IPS-18a (cell line): Measurements from ENCODE around the gene PHACTR1.

Experiments used
- H3K27ac ChIP-seq: one replicate; pipeline ENCODE4 v1.5.1; 2013; ENCODE audit warnings: low read length
- H3K27me3 ChIP-seq: one replicate; pipeline ENCODE4 v1.6.1; 2013; ENCODE audit warnings: mild to moderate bottlenecking, low read length; ENCODE audit not compliant: control insufficient read depth, insufficient read depth
- H3K36me3 ChIP-seq: one replicate; pipeline ENCODE4 v1.6.1; 2013; ENCODE audit warnings: low read depth, low read length; ENCODE audit not compliant: control insufficient read depth
- H3K4me1 ChIP-seq: one replicate; pipeline ENCODE4 v1.6.1; 2013; ENCODE audit warnings: low read depth, low read length; ENCODE audit not compliant: control insufficient read depth
- H3K4me3 ChIP-seq: one replicate; pipeline ENCODE4 v1.5.1; 2013; ENCODE audit warnings: low read length
- H3K9ac ChIP-seq: one replicate; pipeline ENCODE4 v1.6.1; 2013; ENCODE audit warnings: mild to moderate bottlenecking, low read length, moderate library complexity
- H3K9me3 ChIP-seq: one replicate; pipeline ENCODE4 v1.6.1; 2013; ENCODE audit warnings: low read depth, low read length; ENCODE audit not compliant: control insufficient read depth

PHACTR1 gene

DNA sequence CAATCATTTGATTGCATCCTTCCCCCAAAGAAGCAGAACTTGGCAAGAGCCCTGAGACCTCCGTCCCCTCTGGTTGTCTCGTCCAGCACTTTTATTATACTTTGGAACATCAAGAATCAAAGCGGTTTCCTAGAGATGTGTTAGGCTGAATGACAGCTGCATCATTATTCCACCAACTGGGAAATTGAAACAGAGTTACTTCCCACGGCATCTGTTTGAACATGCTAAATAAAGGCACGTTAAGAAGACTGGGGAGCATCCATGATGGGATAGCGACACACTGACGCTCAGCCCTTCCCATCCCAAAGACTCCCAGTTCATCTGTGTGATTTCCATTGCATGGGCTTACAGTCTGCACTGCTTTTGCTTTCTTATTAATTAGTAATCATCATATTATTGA is 464.0 kb downstream of the PHACTR1 start:
- Histone ChIP-seq H3K4me1 (peaks cover 3% of the 10 kb centered on the region), H3K9ac (no peak overlapping the region), H3K4me3 (no peak overlapping the region), H3K27ac (no peak overlapping the region), H3K36me3 (no peaks in the 10 kb centered on the region), H3K27me3 (no peaks in the 10 kb centered on the region), H3K9me3 (no peaks in the 10 kb centered on the region)

- H3K9ac ChIP-seq: no peak overlapping the region
Measured at GRCh38 chr6:13181393-13181792, 464.8 kb downstream of the PHACTR1 start.

DNA sequence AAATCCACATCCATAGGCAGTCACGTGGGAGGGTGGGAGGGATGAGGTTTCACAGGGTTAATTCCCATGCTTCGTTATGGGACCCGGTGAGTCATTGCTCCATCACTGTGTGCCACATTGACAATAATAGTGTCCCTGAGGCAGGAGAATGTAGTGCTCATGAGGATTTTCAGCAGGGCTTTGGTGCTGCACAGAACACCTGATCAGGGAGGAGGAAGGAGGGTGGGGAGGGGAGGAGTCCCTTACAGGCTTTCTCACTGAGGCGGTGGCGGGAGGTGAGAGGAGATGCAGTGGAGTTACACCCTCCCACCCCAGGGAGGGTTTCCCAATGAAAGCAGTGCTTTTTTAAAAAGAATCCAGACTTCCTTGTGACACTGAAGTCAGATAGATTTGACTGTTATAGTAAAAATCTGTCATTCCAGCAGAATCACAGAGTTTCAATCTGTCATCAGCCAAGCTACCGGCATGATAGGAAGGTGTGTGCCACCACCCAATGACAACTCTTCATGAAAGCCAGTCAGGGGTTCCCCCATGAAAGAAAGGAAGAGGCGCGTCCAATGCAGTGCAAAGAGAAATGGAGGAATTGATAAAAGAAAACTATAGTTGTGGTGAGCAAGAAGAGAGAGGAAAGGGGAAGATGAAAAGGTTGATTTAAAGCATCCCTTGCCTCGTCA is 467.0 kb downstream of the PHACTR1 start:
- Histone ChIP-seq H3K9me3 (no peaks in the 10 kb centered on the region), H3K27me3 (no peaks in the 10 kb centered on the region), H3K36me3 (no peaks in the 10 kb centered on the region), H3K4me3 (no peak overlapping the region), H3K27ac (no peak overlapping the region), H3K4me1 (no peaks in the 10 kb centered on the region), H3K9ac (no peak overlapping the region)

More at GRCh38 chr6:13181393-13181792, 464.8 kb downstream of the PHACTR1 start:
- Histone ChIP-seq H3K4me1 (no peaks in the 10 kb centered on the region), H3K36me3 (no peaks in the 10 kb centered on the region), H3K27me3 (no peaks in the 10 kb centered on the region), H3K9me3 (no peaks in the 10 kb centered on the region), H3K27ac (no peak overlapping the region), H3K4me3 (no peak overlapping the region)

DNA sequence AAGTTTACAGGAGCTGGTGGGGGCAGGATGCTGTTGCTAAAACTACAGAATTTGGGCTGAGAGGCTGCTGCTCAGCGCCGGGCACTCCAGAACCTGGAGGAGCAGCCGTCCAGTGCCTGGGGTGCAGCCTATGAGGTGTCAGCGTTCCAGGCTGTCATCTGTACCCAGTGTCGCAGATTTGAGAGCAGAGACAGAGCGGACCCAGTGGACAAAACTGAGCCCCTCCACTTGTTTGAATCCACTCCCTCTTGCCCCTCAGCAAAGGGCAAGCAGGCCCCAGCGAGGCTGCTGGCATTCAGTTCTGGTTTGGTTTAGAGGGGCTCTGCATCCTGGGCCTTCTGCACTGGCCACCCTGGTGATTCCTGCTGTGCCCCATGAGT is 467.5 kb downstream of the PHACTR1 start:
- no peak overlapping the region for H3K27ac ChIP-seq
- H3K4me3 ChIP-seq: no peak overlapping the region
- no peaks in the 10 kb centered on the region for H3K36me3 ChIP-seq
- H3K27me3 ChIP-seq: no peaks in the 10 kb centered on the region
- H3K9me3 ChIP-seq: no peaks in the 10 kb centered on the region
- no peaks in the 10 kb centered on the region for H3K4me1 ChIP-seq
- H3K9ac ChIP-seq: no peak overlapping the region

DNA sequence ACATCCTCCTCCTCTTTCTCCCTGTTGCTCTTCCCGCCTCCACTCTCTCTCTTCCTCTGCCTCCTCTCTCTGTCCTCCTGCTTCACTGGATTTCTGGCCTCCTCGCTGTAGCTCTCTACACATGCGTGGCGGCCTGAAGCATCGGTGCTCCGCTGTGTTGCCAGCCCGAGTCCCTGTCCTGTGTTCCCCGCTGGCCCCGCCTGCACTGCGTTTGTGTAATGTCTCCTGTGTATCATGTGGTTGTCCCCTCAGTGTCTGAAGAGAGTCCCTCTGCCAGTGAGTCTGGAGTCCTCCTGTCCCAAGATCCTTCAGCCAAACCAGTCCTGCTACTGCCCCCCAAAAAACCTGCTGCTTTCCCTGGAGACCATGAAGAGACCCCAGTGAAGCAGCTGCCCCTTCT is 468.0 kb downstream of the PHACTR1 start:
- Histone ChIP-seq H3K4me1 (no peaks in the 10 kb centered on the region), H3K4me3 (no peak overlapping the region), H3K9ac (no peak overlapping the region), H3K27me3 (no peaks in the 10 kb centered on the region), H3K27ac (no peak overlapping the region), H3K36me3 (no peaks in the 10 kb centered on the region), H3K9me3 (no peaks in the 10 kb centered on the region)

DNA sequence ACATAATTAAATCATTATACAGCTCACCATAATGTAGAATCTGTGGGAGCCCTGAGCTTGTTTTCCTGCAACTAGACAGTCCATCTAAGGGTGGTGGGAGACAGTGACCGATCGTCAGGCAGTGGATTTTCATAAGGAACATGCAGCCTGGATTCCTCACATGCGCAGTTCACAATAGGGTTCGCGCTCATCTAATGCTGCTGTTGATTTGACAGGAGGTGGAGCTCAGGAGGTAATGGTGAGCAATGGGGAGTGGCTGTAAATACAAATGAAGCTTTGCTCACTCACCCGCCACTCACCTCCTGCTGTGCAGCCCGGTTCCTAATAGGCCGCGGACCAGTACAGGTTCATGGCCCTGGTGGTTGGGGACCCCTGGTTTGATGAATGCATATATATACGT is 470.3 kb downstream of the PHACTR1 start:
- Histone ChIP-seq H3K27ac (no peak overlapping the region), H3K4me3 (no peak overlapping the region), H3K27me3 (no peaks in the 10 kb centered on the region), H3K9me3 (no peaks in the 10 kb centered on the region), H3K9ac (no peak overlapping the region), H3K4me1 (peaks cover 10% of the 10 kb centered on the region), H3K36me3 (no peaks in the 10 kb centered on the region)

DNA sequence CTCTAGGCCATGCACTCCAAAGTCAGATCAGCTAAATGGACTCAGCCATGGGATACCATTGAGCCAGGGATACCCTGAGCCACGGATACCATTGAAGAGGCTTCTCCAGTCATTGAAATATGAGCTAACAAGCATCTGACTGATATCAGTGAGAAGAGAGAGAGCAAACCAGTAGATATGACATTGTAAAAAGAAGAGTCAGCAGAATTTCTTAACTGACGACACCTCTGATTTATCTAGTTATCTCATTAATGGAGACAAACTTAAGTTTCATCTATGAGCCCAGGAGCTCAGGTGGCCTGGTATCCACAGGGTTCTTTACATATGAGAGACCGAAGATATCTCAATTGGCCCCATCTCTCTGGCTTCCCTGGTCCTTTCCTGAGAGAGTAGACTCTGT is 471.1 kb downstream of the PHACTR1 start:
- no peak overlapping the region for H3K9ac ChIP-seq
- no peak overlapping the region for H3K27ac ChIP-seq
- H3K4me1 ChIP-seq: peaks cover 15% of the 10 kb centered on the region
- no peaks in the 10 kb centered on the region for H3K9me3 ChIP-seq
- no peaks in the 10 kb centered on the region for H3K27me3 ChIP-seq
- H3K4me3 ChIP-seq: no peak overlapping the region
- no peaks in the 10 kb centered on the region for H3K36me3 ChIP-seq

- Histone ChIP-seq H3K9me3 (no peaks in the 10 kb centered on the region), H3K36me3 (no peaks in the 10 kb centered on the region), H3K4me1 (peaks cover 19% of the 10 kb centered on the region), H3K27me3 (no peaks in the 10 kb centered on the region), H3K4me3 (no peak overlapping the region), H3K27ac (no peak overlapping the region), H3K9ac (no peak overlapping the region)
Measured at GRCh38 chr6:13188306-13188705, 471.7 kb downstream of the PHACTR1 start.

GRCh38 chr6:13189710-13190109 is 473.1 kb downstream of the PHACTR1 start:
- H3K9ac ChIP-seq: no peak overlapping the region
- no peaks in the 10 kb centered on the region for H3K27me3 ChIP-seq
- H3K9me3 ChIP-seq: no peaks in the 10 kb centered on the region
- no peaks in the 10 kb centered on the region for H3K36me3 ChIP-seq
- peaks cover 19% of the 10 kb centered on the region for H3K4me1 ChIP-seq
- H3K27ac ChIP-seq: no peak overlapping the region
- H3K4me3 ChIP-seq: no peak overlapping the region

GRCh38 chr6:13190376-13190775 is 473.8 kb downstream of the PHACTR1 start:
- Histone ChIP-seq H3K9ac (no peak overlapping the region), H3K4me3 (no peak overlapping the region), H3K36me3 (no peaks in the 10 kb centered on the region), H3K27ac (no peak overlapping the region), H3K9me3 (no peaks in the 10 kb centered on the region), H3K4me1 (peaks cover 19% of the 10 kb centered on the region), H3K27me3 (no peaks in the 10 kb centered on the region)

DNA sequence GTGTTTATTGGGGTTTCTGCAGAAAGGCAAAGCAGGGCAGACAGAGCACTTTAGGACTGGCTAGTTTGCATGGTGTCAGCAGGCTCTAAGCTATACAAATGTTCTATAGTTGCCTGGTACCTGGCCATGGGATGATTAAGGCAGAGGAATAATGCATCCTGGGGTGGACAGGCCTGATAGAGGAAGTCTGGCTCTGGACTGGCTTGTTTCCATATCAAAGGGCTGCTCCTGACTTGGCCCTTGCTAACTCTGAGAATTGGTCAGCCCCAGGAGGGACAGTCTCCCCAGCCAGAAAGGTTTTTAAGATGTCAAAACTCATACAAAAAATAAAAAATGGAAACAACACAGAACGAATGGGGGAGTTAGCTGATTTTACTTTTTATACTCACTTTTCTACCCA is 474.9 kb downstream of the PHACTR1 start:
- Histone ChIP-seq H3K4me3 (no peak overlapping the region), H3K36me3 (no peaks in the 10 kb centered on the region), H3K9me3 (no peaks in the 10 kb centered on the region), H3K27me3 (no peaks in the 10 kb centered on the region), H3K4me1 (peaks cover 19% of the 10 kb centered on the region), H3K27ac (no peak overlapping the region), H3K9ac (no peak overlapping the region)

DNA sequence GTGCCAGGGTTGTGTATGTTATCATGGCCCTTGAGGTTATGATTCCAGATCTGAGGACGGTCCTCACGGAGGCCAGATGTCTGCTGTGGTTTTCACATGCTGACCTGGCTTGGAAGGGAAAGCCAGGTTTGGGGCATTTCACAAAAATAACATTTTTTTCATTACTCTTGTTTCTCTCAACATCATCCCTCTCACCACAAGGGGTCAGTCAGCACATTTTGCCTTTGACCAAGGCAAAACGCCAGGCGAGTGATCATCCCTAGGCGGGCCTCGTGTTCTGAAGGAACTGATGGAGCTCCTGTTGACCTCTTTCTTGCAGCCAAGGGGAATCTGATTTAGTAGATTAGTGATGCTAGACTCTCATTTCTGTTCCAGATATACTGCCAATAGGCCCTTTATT is 478.3 kb downstream of the PHACTR1 start:
- Histone ChIP-seq H3K27me3 (no peaks in the 10 kb centered on the region), H3K4me1 (peaks cover 19% of the 10 kb centered on the region), H3K27ac (no peak overlapping the region), H3K4me3 (no peak overlapping the region), H3K36me3 (no peaks in the 10 kb centered on the region), H3K9me3 (no peaks in the 10 kb centered on the region), H3K9ac (no peak overlapping the region)
